CD4-positive, alpha-beta memory T cell (primary cell): ENCODE results near the gene VIPR2. TPM values are rescaled to one million over a fixed set of nuclear protein-coding genes. Genes with fewer than 3 reads are reported as not detected.

Experiments
- CTCF ChIA-PET: fragments of 350-600 bp; sonication (Branson Sonifier 250); formaldehyde crosslinking; loops from one replicate; lab custom pipeline; 2021; ENCODE audit warnings: inconsistent platforms; ENCODE audit not compliant: partially characterized antibody; lab: Charles Lee
- POLR2A ChIA-PET: fragments of 350-600 bp; sonication (Branson Sonifier 250); formaldehyde crosslinking; loops from one replicate; lab custom pipeline; 2021; ENCODE audit not compliant: partially characterized antibody; lab: Charles Lee
- DNase-seq, 5 donors: peaks; one replicate each; pipeline versions ENCODE4 v3.0.0 to v3.0.0-alpha.2; 2020 to 2022; ENCODE audit warnings: mixed read lengths in 1 of 5
- H3K27ac ChIP-seq: one replicate; pipeline ENCODE4 v1.7.0; 2013; ENCODE audit warnings: low read depth, low read length
- H3K27me3 ChIP-seq: 2 replicates; pipeline ENCODE4 v1.7.0; 2013; ENCODE audit warnings: mild to moderate bottlenecking, low read length, moderate library complexity; ENCODE audit not compliant: insufficient read depth
- H3K36me3 ChIP-seq: 2 replicates; pipeline ENCODE4 v1.7.0; 2013; ENCODE audit warnings: mild to moderate bottlenecking, low read length, moderate library complexity; ENCODE audit not compliant: insufficient read depth
- H3K4me1 ChIP-seq: 2 replicates; pipeline ENCODE4 v1.7.0; 2013; ENCODE audit warnings: mild to moderate bottlenecking, low read length, moderate library complexity; ENCODE audit not compliant: insufficient read depth
- H3K4me3 ChIP-seq, 2 donors: one replicate each; pipeline ENCODE4 v1.7.0; 2013; ENCODE audit warnings: low read length in 2 of 2, mild to moderate bottlenecking in 1 of 2
- H3K9me3 ChIP-seq, 2 donors: one replicate each; pipeline ENCODE4 v1.7.0; 2013; ENCODE audit warnings: low read length in 2 of 2, control low read depth in 1 of 2; ENCODE audit not compliant: control insufficient read depth in 1 of 2
- H3K27ac Mint-ChIP-seq, 7 donors: one replicate each; pipeline ENCODE4 v1.8.0; 2020 to 2021; ENCODE audit warnings: mixed read lengths in 7 of 7, mild to moderate bottlenecking in 6 of 7, inconsistent platforms in 3 of 7, moderate library complexity in 3 of 7
- H3K27me3 Mint-ChIP-seq, 2 donors: one replicate each; pipeline ENCODE4 v1.8.0; 2020 to 2021; ENCODE audit warnings: mixed read lengths in 2 of 2
- H3K36me3 Mint-ChIP-seq, 2 donors: one replicate each; pipeline ENCODE4 v1.8.0; 2020 to 2021; ENCODE audit warnings: mixed read lengths in 2 of 2, inconsistent platforms in 1 of 2, mild to moderate bottlenecking in 1 of 2
- H3K4me1 Mint-ChIP-seq, 4 donors: one replicate each; pipeline ENCODE4 v1.8.0; 2020 to 2021; ENCODE audit warnings: mixed read lengths in 4 of 4, mild to moderate bottlenecking in 1 of 4
- H3K4me3 Mint-ChIP-seq, 8 donors: one replicate each; pipeline ENCODE4 v1.8.0; 2020 to 2021; ENCODE audit warnings: mixed read lengths in 8 of 8, mild to moderate bottlenecking in 7 of 8, moderate library complexity in 6 of 8, inconsistent platforms in 3 of 8
- H3K9me3 Mint-ChIP-seq, 8 donors: one replicate each; pipeline ENCODE4 v1.8.0; 2020 to 2021; ENCODE audit warnings: mixed read lengths in 8 of 8, mild to moderate bottlenecking in 5 of 8, inconsistent platforms in 3 of 8, moderate library complexity in 1 of 8
- intact Hi-C: fragments of 100-400 bp; cut with micrococcal nuclease; formaldehyde crosslinking; loops from one replicate; pipeline ENCODE4 v1.15.1; 2023
- polyA plus RNA-seq, 2 donors: library from polyadenylated mRNA; unstranded; fragments of 300-500 nt; fragmentation: Illumina TruSeq; gene quantifications; one replicate each; pipeline ENCODE4 v1.2.3, GENCODE V29; 2021
- total RNA-seq, 2 experiments: library from RNA; stranded (reverse); gene quantifications; one replicate each; pipeline ENCODE4 v1.2.3, GENCODE V29; 2021

Gene VIPR2
- total and polyA plus RNA-seq, 4 experiments from 2014 or later = 0.15 to 0.17 TPM; not detected in 2

DNA sequence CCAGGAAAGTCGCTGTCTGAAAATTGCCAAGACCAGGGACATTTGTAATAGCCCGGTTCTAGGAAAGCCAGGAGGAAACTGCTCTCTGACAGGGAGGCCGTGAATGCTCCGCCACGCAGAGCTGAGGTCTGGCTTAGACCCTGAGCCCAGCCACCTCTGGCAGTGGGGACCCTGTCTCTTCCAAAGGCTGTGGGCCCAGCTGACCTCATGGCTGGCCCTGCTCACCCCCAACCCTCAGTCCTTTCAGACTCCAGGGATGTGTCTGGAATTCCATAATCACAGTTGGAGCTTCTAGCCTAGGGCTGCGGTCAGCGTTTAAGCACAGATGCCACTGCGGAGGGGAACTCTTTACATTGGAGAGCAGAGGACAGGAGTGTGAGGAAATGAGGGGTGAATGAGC, 6.6 kb upstream of the VIPR2 start:
- Histone ChIP-seq H3K9me3 (no peaks in the 10 kb centered on the region), H3K27ac (no peak overlapping the region), H3K4me3 (no peak overlapping the region), H3K27me3 (peaks cover under 1% of the 10 kb centered on the region), H3K4me1 (no peaks in the 10 kb centered on the region), H3K36me3 (no peaks in the 10 kb centered on the region)
- Mint-ChIP-seq H3K4me3 (no peak overlapping the region), H3K27ac (no peak overlapping the region), H3K27me3 (peaks cover 4 to 6% of the 10 kb centered on the region in 2 donors), H3K4me1 (no peaks in the 10 kb centered on the region), H3K9me3 (no peaks in the 10 kb centered on the region), H3K36me3 (no peaks in the 10 kb centered on the region)
- intact Hi-C loops = no loop called here
- CTCF ChIA-PET = no interaction called here
- DNase-seq = no peak
- POLR2A ChIA-PET = no interaction called here

DNA sequence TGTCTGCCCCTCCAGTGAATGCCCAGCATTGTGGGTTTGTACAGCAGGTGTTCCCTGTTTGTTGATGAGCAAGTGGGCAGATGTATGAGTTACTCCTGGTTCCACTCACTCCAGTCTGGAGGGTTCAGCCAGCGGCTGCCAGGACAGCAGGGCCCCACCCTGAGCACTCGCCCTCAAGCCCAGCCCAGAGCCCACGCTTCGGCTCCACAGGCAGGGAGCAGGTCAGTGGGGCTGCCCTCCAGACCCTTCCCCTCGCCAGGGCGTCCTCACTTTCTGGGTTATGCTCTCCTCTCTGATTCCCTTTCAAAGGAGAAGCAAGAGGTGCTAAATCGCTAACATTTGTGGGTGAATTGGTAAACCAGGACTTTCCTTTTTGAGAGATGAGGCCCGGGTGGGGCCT, 4.8 kb upstream of the VIPR2 start:
- Histone ChIP-seq H3K4me3 (no peak overlapping the region), H3K4me1 (no peaks in the 10 kb centered on the region), H3K27ac (no peak overlapping the region), H3K9me3 (no peaks in the 10 kb centered on the region), H3K36me3 (no peaks in the 10 kb centered on the region), H3K27me3 (peaks cover 7% of the 10 kb centered on the region)
- CTCF ChIA-PET = no interaction called here
- intact Hi-C loops = no loop called here
- Mint-ChIP-seq H3K4me1 (peaks cover 0 to 4% (median 1%) of the 10 kb centered on the region in 4 donors), H3K27ac (no peak overlapping the region), H3K27me3 (peaks cover 7 to 8% of the 10 kb centered on the region in 2 donors), H3K4me3 (no peak overlapping the region), H3K36me3 (no peaks in the 10 kb centered on the region), H3K9me3 (peaks cover 0 to 2% (median 0%) of the 10 kb centered on the region in 8 donors)
- POLR2A ChIA-PET = no interaction called here
- DNase-seq = no peak

GRCh38 chr7:159148430-159149395, 4.0 kb upstream of the VIPR2 start:
- Histone ChIP-seq H3K9me3 (no peaks in the 10 kb centered on the region), H3K27ac (no peak overlapping the region), H3K4me1 (peaks cover 6% of the 10 kb centered on the region), H3K27me3 (peaks cover 13% of the 10 kb centered on the region), H3K4me3 (no peak overlapping the region), H3K36me3 (no peaks in the 10 kb centered on the region)
- DNase-seq = no peak
- Mint-ChIP-seq H3K36me3 (no peaks in the 10 kb centered on the region), H3K27me3 (peaks cover 7 to 13% of the 10 kb centered on the region in 2 donors), H3K4me3 (peak overlapping the region in 1 of 8 donors; percentile 12), H3K27ac (no peak overlapping the region), H3K9me3 (peaks cover 0 to 2% (median 0%) of the 10 kb centered on the region in 8 donors), H3K4me1 (peaks cover 0 to 9% (median 2%) of the 10 kb centered on the region in 4 donors)
- CTCF ChIA-PET = no interaction called here
- POLR2A ChIA-PET = no interaction called here
- intact Hi-C loops = no loop called here

DNA sequence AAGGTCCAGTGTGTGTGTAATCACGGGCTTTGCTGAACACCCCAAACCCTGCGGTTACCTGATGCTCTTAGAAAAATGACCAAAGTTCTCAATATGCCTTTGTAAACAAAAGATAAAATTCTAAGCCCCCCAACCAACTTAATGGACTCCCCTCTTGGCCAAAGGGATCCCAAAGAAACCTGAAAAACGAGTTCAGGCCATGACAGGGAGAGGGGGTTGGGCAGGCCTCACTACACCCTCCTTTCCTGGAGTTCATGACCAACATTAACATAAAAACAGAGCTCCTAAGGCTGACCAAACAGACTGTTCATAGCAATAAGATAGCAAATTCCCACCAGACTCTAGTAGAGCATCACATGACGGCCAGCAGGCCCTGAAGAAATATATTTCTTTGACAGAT, 3.0 kb upstream of the VIPR2 start:
- H3K27ac Mint-ChIP-seq = no peak overlapping the region
- POLR2A ChIA-PET = no interaction called here

DNA sequence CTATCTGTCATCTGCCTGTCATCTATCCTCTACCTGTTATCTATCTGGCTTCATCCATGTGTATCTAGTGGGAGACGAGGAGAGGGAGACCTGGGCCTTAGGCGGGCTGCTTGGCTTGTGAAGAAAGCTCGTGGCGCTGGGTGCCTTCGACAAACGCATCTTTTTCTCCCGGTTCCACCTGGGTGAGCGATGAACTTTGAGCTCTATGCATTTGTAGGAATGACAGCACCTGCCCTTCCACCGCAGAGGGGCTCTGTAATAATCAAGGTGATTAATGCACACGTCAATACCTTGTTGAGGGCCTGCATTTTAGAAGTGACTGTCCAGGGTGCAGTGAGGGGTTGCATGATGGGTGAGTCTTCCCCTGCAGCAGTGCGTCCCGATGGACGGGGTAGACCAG, 2.6 kb upstream of the VIPR2 start:
- H3K4me1 ChIP-seq = peaks cover 9% of the 10 kb centered on the region
- H3K4me3 Mint-ChIP-seq = no peak overlapping the region
- H3K27ac Mint-ChIP-seq = no peak overlapping the region
- no peaks in the 10 kb centered on the region for H3K36me3 ChIP-seq
- H3K36me3 Mint-ChIP-seq = no peaks in the 10 kb centered on the region
- H3K27ac ChIP-seq = no peak overlapping the region
- ChIA-PET CTCF (no interaction called here), POLR2A (no interaction called here)
- peaks cover 0 to 10% (median 3%) of the 10 kb centered on the region in 4 donors for H3K4me1 Mint-ChIP-seq
- H3K4me3 ChIP-seq = no peak overlapping the region
- intact Hi-C loops = no loop called here
- H3K27me3 ChIP-seq = peaks cover 23% of the 10 kb centered on the region
- no peak for DNase-seq
- peaks cover 7 to 21% of the 10 kb centered on the region in 2 donors for H3K27me3 Mint-ChIP-seq
- H3K9me3 Mint-ChIP-seq = peaks cover 0 to 2% (median 0%) of the 10 kb centered on the region in 8 donors
- no peaks in the 10 kb centered on the region for H3K9me3 ChIP-seq

More for the DNA sequence above, 3.0 kb upstream of the VIPR2 start:
- Mint-ChIP-seq H3K36me3 (no peaks in the 10 kb centered on the region), H3K4me3 (no peak overlapping the region), H3K27me3 (peaks cover 7 to 19% of the 10 kb centered on the region in 2 donors), H3K4me1 (peaks cover 0 to 10% (median 3%) of the 10 kb centered on the region in 4 donors), H3K9me3 (peaks cover 0 to 2% (median 0%) of the 10 kb centered on the region in 8 donors)
- DNase-seq = no peak
- Histone ChIP-seq H3K9me3 (no peaks in the 10 kb centered on the region), H3K4me3 (no peak overlapping the region), H3K4me1 (peaks cover 9% of the 10 kb centered on the region), H3K27ac (no peak overlapping the region), H3K27me3 (peaks cover 23% of the 10 kb centered on the region), H3K36me3 (no peaks in the 10 kb centered on the region)
- intact Hi-C loops = no loop called here
- CTCF ChIA-PET = no interaction called here

DNA sequence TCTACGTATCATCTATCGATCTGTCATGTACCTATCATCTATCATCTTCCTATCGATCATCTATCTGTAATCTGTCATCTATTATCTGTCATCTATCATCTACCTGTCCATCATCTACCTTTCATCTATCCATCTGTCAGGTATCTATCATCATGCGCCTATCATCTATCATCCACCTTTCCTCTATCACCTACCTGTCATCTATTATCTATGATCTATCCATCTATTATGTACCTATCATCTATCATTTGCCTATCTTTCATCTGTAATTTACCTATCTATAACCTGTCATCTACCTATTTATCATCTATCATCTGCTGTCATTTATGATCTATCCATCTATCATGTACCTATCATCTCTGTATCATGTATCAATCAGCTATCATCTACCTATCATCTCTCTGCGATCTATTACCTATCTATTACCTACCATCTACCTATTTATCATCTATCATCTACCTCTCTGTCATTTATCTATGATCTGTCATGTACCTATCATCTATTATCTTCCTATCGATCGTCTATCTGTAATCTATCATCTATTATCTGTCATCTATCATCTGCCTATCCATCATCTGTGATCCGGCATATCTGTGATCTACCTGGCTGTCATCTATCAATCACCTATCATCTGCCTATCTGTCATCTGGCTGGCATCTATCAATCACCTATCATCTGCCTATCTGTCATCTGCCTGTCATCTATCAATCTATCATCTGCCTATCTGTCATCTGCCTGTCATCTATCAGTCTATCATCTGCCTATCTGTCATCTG, 1.6 kb upstream of the VIPR2 start:
- no peak overlapping the region for H3K27ac ChIP-seq
- Mint-ChIP-seq H3K27ac (no peak overlapping the region), H3K4me1 (peaks cover 0 to 10% (median 3%) of the 10 kb centered on the region in 4 donors), H3K27me3 (peaks cover 14 to 28% of the 10 kb centered on the region in 2 donors), H3K4me3 (no peak overlapping the region), H3K36me3 (no peaks in the 10 kb centered on the region), H3K9me3 (peaks cover 0 to 2% (median 0%) of the 10 kb centered on the region in 8 donors)
- ChIA-PET POLR2A (no interaction called here), CTCF (no interaction called here)
- no peaks in the 10 kb centered on the region for H3K36me3 ChIP-seq
- no peak for DNase-seq
- no peaks in the 10 kb centered on the region for H3K9me3 ChIP-seq
- peaks cover 9% of the 10 kb centered on the region for H3K4me1 ChIP-seq
- H3K27me3 ChIP-seq = peaks cover 23% of the 10 kb centered on the region
- intact Hi-C loops = no loop called here
- H3K4me3 ChIP-seq = no peak overlapping the region

DNA sequence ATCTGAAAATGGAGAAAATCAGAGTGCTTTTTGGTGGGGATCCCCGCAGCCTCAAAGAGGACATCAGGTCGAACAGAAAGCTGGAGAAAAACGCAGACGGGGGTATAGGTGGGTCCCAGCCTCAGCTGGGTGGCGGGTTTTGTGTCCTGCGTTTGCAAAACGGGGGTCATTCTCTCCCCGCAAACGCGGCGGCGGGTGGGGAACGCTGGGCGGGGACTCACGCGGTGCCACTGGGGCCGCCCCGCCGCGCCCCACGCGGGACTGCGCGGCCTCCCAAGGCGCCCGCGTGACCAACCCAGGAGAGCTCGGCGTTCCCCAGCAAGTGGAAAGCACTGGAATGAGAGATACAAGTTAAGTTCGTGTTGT, 806 bp upstream of the VIPR2 start:
- peaks cover 0 to 10% (median 3%) of the 10 kb centered on the region in 4 donors for H3K4me1 Mint-ChIP-seq
- no peaks in the 10 kb centered on the region for H3K36me3 Mint-ChIP-seq
- H3K4me1 ChIP-seq = peaks cover 9% of the 10 kb centered on the region
- POLR2A ChIA-PET = no interaction called here
- H3K36me3 ChIP-seq = no peaks in the 10 kb centered on the region
- H3K4me3 Mint-ChIP-seq = peak overlapping the region; percentile 56 to 79 (median 72)
- peaks cover 0 to 2% (median 0%) of the 10 kb centered on the region in 8 donors for H3K9me3 Mint-ChIP-seq
- no peak overlapping the region for H3K27ac ChIP-seq
- no peak for DNase-seq
- H3K27me3 ChIP-seq = peaks cover 23% of the 10 kb centered on the region
- H3K4me3 ChIP-seq = no peak overlapping the region
- no peaks in the 10 kb centered on the region for H3K9me3 ChIP-seq
- no peak overlapping the region for H3K27ac Mint-ChIP-seq
- intact Hi-C loops = no loop called here
- H3K27me3 Mint-ChIP-seq = peaks cover 16 to 28% of the 10 kb centered on the region in 2 donors
- CTCF ChIA-PET = no interaction called here
